ENCODE results near the gene SPRYD3. TPM values are rescaled to one million over a fixed set of nuclear protein-coding genes. Genes with fewer than 3 reads are reported as not detected.
A peak's percentile ranks its signal among the peaks of the same experiment; 100 is the strongest.
"Not testable (repeated sequence)": the region's sequence is repeated elsewhere in the genome, so short reads cannot be mapped to it uniquely, and the experiment has no call there.

The SPRYD3 gene
- total RNA-seq, 1 donor from 2014 or later = 35.1 TPM

DNA sequence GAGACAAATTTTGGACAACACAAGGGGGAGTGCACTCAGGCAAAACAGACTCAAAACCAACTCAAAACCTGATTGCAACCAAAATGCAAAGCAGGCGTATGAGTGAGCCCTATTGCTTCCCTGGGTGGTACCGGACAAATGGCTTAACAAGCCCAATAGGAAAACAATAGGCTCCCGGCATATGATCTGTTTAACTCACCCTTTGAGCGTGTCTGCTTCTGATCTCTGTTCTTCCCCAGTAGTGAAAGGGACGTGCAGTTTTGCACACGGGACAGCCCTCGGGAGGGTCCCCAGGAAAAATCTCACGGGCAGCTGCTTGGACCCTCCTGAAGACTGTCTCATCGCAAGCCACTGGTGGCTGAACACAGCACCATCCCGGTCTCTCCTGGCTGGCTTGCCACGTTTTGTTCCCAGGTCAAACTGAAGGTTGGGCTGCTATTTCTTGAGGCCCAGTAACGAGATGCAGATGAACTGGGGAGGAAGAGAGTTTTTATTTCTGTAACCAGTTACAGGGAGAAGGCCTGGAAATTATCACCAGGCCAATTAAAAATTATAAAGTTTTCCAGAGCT is 34.0 kb upstream of the SPRYD3 start:
- no peak overlapping the region for H3K27ac Mint-ChIP-seq
- no peak for DNase-seq (ENCODE audit: low spot score)

GRCh38 chr12:53112431-53112830 is 33.2 kb upstream of the SPRYD3 start:
- DNase-seq (ENCODE audit: low spot score); H3K9me3 Mint-ChIP-seq; H3K4me1 Mint-ChIP-seq (ENCODE audit: low read depth); intact Hi-C loops (cut with micrococcal nuclease); H3K27me3 Mint-ChIP-seq (ENCODE audit: low read depth); H3K4me3 Mint-ChIP-seq (ENCODE audit: low read depth); H3K27ac Mint-ChIP-seq; H3K36me3 Mint-ChIP-seq (ENCODE audit: low read depth): not testable (repeated sequence)

More for the DNA sequence above, 34.0 kb upstream of the SPRYD3 start:
- H3K27me3 Mint-ChIP-seq (ENCODE audit: low read depth) = peaks cover 3% of the 10 kb centered on the region
- H3K4me3 Mint-ChIP-seq (ENCODE audit: low read depth) = no peak overlapping the region
- H3K4me1 Mint-ChIP-seq (ENCODE audit: low read depth) = no peaks in the 10 kb centered on the region
- no peaks in the 10 kb centered on the region for H3K9me3 Mint-ChIP-seq
- intact Hi-C loops (cut with micrococcal nuclease) = no loop called here
- no peaks in the 10 kb centered on the region for H3K36me3 Mint-ChIP-seq (ENCODE audit: low read depth)

DNA sequence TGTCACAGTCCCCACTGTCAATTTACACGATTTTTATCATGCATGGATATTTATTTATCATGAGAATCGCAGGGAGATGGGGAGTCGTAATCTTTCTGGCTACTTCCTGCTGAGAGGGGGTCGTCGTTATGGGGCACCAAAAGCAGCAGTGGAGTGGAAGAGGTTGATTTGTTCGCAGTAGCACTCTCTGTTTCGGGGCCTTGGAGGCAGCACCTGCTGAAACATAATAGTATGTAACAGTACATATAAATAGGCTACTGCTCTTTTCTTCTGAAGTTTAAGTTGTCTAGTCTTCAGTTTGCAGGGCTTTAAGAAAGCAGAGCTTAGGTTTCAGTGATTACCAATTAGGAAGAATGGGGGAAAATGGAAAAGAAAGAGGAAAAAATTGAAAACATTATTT is 27.9 kb upstream of the SPRYD3 start:
- Mint-ChIP-seq H3K36me3 (ENCODE audit: low read depth) (no peaks in the 10 kb centered on the region), H3K4me1 (ENCODE audit: low read depth) (peaks cover 23% of the 10 kb centered on the region), H3K4me3 (ENCODE audit: low read depth) (no peak overlapping the region), H3K27me3 (ENCODE audit: low read depth) (peaks cover 3% of the 10 kb centered on the region), H3K27ac (no peak overlapping the region), H3K9me3 (no peaks in the 10 kb centered on the region)
- intact Hi-C loops (cut with micrococcal nuclease) = no loop called here
- no peak for DNase-seq (ENCODE audit: low spot score)

- Mint-ChIP-seq H3K36me3 (ENCODE audit: low read depth) (no peaks in the 10 kb centered on the region), H3K27me3 (ENCODE audit: low read depth) (no peaks in the 10 kb centered on the region), H3K4me1 (ENCODE audit: low read depth) (peaks cover 23% of the 10 kb centered on the region), H3K4me3 (ENCODE audit: low read depth) (no peak overlapping the region), H3K9me3 (no peaks in the 10 kb centered on the region), H3K27ac (no peak overlapping the region)
- DNase-seq (ENCODE audit: low spot score) = no peak
- intact Hi-C loops (cut with micrococcal nuclease) = no loop called here
These were observed 26.7 kb upstream of the SPRYD3 start for GRCh38 chr12:53105712-53106439.

DNA sequence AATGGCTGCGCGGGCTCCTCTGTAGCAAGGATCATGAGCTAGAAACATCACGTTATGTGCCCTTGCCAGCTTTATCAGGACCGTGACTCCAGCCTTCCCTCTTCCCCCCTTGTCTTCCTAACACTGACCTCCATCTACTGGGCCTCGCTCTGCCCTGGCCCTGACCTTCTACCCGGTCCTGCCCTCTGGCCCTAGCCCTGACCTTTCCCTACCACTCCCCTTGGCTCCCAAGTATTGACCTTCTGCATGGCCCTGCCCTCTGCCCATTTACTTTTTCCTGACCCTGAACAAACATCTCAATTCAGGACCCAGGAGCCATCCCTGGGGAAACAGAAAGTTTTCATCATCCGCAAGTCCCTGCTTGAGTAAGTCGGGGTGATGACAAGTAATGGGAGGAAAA is 26.1 kb upstream of the SPRYD3 start:
- H3K4me3 Mint-ChIP-seq (ENCODE audit: low read depth) = no peak overlapping the region
- H3K9me3 Mint-ChIP-seq = no peaks in the 10 kb centered on the region
- H3K4me1 Mint-ChIP-seq (ENCODE audit: low read depth) = peaks cover 23% of the 10 kb centered on the region
- intact Hi-C loops (cut with micrococcal nuclease) = no loop called here
- no peak for DNase-seq (ENCODE audit: low spot score)
- no peak overlapping the region for H3K27ac Mint-ChIP-seq
- no peaks in the 10 kb centered on the region for H3K36me3 Mint-ChIP-seq (ENCODE audit: low read depth)
- H3K27me3 Mint-ChIP-seq (ENCODE audit: low read depth) = no peaks in the 10 kb centered on the region

- H3K27me3 Mint-ChIP-seq (ENCODE audit: low read depth) = no peaks in the 10 kb centered on the region
- no peak for DNase-seq (ENCODE audit: low spot score)
- no peaks in the 10 kb centered on the region for H3K36me3 Mint-ChIP-seq (ENCODE audit: low read depth)
- no peaks in the 10 kb centered on the region for H3K9me3 Mint-ChIP-seq
- no peak overlapping the region for H3K4me3 Mint-ChIP-seq (ENCODE audit: low read depth)
- peaks cover 29% of the 10 kb centered on the region for H3K4me1 Mint-ChIP-seq (ENCODE audit: low read depth)
- intact Hi-C loops (cut with micrococcal nuclease) = no loop called here
- H3K27ac Mint-ChIP-seq = peak overlapping the region; percentile 20
These were observed 24.7 kb upstream of the SPRYD3 start for GRCh38 chr12:53103860-53104305.

DNA sequence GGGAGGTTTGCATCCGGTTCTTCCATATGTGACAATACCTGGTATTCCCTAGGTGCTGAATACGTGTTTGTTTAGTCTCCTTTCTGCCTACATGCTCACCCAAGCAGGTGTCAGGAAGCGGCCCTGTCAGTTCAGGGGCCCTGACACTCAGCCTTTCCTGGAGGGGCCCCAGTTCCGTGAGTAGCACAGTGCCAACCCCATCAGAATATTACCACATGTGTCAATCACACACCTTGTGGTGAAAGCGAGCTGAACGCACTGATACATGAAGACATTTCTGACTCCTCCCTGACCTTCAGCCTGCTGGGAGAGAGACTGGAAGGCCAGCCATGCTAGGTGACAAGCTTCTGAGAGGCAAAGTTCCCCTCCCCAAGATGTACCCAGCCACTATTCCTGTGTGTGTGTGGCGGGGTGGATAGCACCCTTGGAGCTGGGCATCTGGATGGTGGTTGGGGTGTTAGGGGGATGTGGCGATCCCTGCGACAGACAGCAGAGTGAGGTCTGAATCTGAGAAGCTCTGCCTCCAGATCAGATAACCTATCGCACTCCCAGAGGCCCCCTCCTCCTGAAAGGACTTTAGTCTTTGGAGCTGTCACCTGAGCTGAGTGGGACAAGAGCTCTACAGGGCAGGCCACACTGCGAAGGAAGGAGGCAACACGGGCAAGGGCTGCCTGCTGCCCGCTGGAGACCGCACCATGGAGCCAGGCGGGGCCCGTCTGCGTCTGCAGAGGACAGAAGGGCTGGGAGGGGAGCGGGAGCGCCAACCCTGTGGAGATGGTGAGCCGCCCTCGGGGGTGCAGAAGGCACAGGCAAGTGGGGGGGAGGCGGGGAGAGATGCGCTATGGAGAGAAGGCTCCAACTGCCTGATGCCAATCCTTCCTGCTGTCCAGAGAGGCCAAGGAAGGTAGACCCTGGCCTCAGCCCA is 24.0 kb upstream of the SPRYD3 start, which contains the start of gene SOAT2:
Gene SOAT2 (plus strand): TSS at position 604 of the 925 bp plus-strand sequence. CDS start 92 bp downstream, at position 696.
- intact Hi-C loops (cut with micrococcal nuclease) = no loop called here
- no peaks in the 10 kb centered on the region for H3K36me3 Mint-ChIP-seq (ENCODE audit: low read depth)
- no peak within 1 kb of the TSS for H3K4me3 Mint-ChIP-seq (ENCODE audit: low read depth)
- peaks cover 36% of the 10 kb centered on the region for H3K4me1 Mint-ChIP-seq (ENCODE audit: low read depth)
- no peaks in the 10 kb centered on the region for H3K9me3 Mint-ChIP-seq
- no peak for DNase-seq (ENCODE audit: low spot score)
- H3K27ac Mint-ChIP-seq = peak within 1 kb of the TSS; percentile 50
- no peaks in the 10 kb centered on the region for H3K27me3 Mint-ChIP-seq (ENCODE audit: low read depth)

DNA sequence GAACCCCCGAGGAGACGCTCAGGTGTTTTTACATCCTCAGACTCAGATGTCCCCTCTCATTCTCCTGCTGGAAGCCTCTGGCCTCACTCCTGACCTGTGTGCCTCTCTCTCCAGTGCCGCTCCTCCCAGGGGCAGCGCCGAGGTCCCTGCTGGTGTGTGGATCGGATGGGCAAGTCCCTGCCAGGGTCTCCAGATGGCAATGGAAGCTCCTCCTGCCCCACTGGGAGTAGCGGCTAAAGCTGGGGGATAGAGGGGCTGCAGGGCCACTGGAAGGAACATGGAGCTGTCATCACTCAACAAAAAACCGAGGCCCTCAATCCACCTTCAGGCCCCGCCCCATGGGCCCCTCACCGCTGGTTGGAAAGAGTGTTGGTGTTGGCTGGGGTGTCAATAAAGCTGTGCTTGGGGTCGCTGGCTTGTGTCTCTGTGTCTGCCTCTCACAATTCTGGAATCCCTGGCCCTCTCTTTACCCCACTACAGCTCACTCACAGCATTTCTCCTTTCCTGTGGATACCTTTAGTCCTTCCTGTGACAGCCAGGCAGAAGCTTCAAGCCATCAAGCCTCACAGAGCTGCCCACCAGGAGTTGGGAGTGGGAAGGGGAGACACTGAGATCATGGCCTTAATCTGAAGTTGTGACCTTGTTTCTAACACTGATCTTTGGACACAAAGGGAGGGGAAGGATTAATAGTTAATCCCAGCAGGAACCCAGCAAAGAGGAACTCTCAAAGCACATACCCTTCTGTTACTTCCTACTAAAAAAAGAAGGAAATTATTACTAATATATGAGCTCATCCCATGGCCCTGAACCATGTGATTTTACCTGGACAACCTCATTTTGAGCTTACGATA is 23.0 kb upstream of the SPRYD3 start:
- intact Hi-C loops (cut with micrococcal nuclease) = no loop called here
- Mint-ChIP-seq H3K4me3 (ENCODE audit: low read depth) (no peak overlapping the region), H3K9me3 (no peaks in the 10 kb centered on the region), H3K27me3 (ENCODE audit: low read depth) (peaks cover 1% of the 10 kb centered on the region), H3K36me3 (ENCODE audit: low read depth) (no peaks in the 10 kb centered on the region), H3K4me1 (ENCODE audit: low read depth) (peaks cover 39% of the 10 kb centered on the region), H3K27ac (no peak overlapping the region)
- DNase-seq (ENCODE audit: low spot score) = no peak

- intact Hi-C loops (cut with micrococcal nuclease) = no loop called here
- H3K4me1 Mint-ChIP-seq (ENCODE audit: low read depth) = peaks cover 47% of the 10 kb centered on the region
- no peak overlapping the region for H3K27ac Mint-ChIP-seq
- H3K4me3 Mint-ChIP-seq (ENCODE audit: low read depth) = no peak overlapping the region
- H3K9me3 Mint-ChIP-seq = no peaks in the 10 kb centered on the region
- H3K27me3 Mint-ChIP-seq (ENCODE audit: low read depth) = peaks cover 10% of the 10 kb centered on the region
- H3K36me3 Mint-ChIP-seq (ENCODE audit: low read depth) = no peaks in the 10 kb centered on the region
- no peak for DNase-seq (ENCODE audit: low spot score)
These were observed 22.1 kb upstream of the SPRYD3 start for GRCh38 chr12:53101266-53101665.

DNA sequence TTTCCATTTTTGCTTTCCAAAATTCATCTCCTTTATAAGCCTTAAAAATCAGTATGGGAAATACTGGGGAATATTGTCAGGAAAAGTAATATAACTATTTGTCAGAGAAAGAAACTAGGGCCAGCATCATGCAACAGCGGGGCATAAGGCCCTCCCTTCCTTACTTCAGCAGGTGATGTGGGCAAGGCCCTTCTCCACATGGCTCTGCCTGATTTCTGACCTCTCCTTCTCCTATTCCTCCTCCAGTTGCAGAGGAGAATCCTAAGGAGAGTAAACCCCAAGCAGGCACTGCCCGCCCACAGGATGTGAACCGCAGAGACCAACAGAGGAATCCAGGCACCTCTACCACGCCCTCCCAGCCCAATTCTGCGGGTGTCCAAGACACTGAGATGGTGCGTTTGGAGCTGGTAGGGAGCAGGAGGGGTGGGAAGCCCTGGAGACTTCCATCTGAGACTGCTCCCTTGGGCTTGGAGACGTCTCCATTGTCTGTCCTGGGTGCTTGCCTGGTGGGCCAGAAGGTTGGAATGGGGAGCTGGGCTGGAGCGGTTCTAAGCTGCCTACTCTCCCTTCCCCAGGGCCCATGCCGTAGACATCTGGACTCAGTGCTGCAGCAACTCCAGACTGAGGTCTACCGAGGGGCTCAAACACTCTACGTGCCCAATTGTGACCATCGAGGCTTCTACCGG is 21.4 kb upstream of the SPRYD3 start:
- intact Hi-C loops (cut with micrococcal nuclease) = no loop called here
- peaks cover 12% of the 10 kb centered on the region for H3K27me3 Mint-ChIP-seq (ENCODE audit: low read depth)

GRCh38 chr12:53099071-53099882 is 20.1 kb upstream of the SPRYD3 start:
- H3K4me1 Mint-ChIP-seq (ENCODE audit: low read depth) = peaks cover 43% of the 10 kb centered on the region
- H3K27me3 Mint-ChIP-seq (ENCODE audit: low read depth) = peaks cover 16% of the 10 kb centered on the region
- no peaks in the 10 kb centered on the region for H3K9me3 Mint-ChIP-seq
- intact Hi-C loops (cut with micrococcal nuclease) = loop anchor here (1.0 kb wide), 2 partner anchors 33 to 52 kb away; no protein-coding TSS in a partner anchor
- H3K36me3 Mint-ChIP-seq (ENCODE audit: low read depth) = no peaks in the 10 kb centered on the region
- H3K27ac Mint-ChIP-seq = no peak overlapping the region
- peak overlapping the region; percentile 15 for H3K4me3 Mint-ChIP-seq (ENCODE audit: low read depth)
- peak; percentile 81 for DNase-seq (ENCODE audit: low spot score)

More for the DNA sequence above, 21.4 kb upstream of the SPRYD3 start:
- Mint-ChIP-seq H3K4me3 (ENCODE audit: low read depth) (no peak overlapping the region), H3K27ac (no peak overlapping the region), H3K4me1 (ENCODE audit: low read depth) (peaks cover 47% of the 10 kb centered on the region), H3K36me3 (ENCODE audit: low read depth) (no peaks in the 10 kb centered on the region), H3K9me3 (no peaks in the 10 kb centered on the region)
- DNase-seq (ENCODE audit: low spot score) = no peak

All from activated T-helper 2 cell treated with anti-CD3 and anti-CD28 coated beads, Interferon-gamma antibody, Interleukin-2, Interleukin-4, amounts not matched to agents 10 μg/mL and 5 μg/mL and 100 μg/mL, durations not matched to agents 14 hours and 24 hours and 36 hours (primary cell).